OCI-LY3 (cell line): ENCODE measurements around the gene PAPOLB.

Source experiments
- CTCF ChIP-seq: fragments of 200-600, 300-600 bp; sonication (generic); IDR thresholded peaks from 2 replicates; pipeline ENCODE4 v1.5.1; 2014; ENCODE audit warnings: antibody characterized with exemption, low read length, low read depth
- EZH2phosphoT487 ChIP-seq: fragments of 200-600 bp; shearing (Covaris generic); IDR thresholded peaks from 2 replicates; pipeline ENCODE4 v1.6.1; 2018; ENCODE audit warnings: antibody characterized with exemption, mixed run types, low read depth

DNA sequence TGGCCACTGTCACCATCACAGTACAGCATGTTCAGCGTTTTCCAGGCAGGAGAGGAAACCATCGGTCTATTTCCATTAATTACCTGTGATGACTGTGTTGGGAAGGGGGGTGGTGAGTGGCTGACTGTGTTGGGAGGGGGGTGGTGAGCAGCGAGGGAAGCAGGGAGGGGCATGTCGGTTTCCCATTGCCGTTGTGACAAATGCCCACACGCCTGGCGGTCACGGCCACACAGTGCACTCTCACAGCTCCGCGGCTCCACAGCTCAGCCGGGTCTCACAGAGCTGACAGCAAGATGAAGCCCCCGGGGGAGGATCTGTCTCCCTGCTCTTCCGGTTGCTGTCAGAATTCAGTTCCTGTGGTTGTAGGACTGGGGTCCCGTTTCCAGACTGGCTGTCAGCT is 47.4 kb downstream of the PAPOLB start:
- TF ChIP-seq CTCF = no peak
- no peak for TF ChIP-seq EZH2phosphoT487
